UCSD-AML1 (cell line): Measurements from ENCODE around the gene NAA50.
A peak's percentile ranks its signal among the peaks of the same experiment; 100 is the strongest.

ENCODE experiments used
- DNase-seq: peaks from one replicate; lab custom pipeline; 2025; ENCODE audit not compliant: unreplicated experiment; lab: John Stamatoyannopoulos, UW

The NAA50 gene

GRCh38 chr3:113690482-113690881, 55.6 kb downstream of the NAA50 start:
- DNase-seq: no peak

DNA sequence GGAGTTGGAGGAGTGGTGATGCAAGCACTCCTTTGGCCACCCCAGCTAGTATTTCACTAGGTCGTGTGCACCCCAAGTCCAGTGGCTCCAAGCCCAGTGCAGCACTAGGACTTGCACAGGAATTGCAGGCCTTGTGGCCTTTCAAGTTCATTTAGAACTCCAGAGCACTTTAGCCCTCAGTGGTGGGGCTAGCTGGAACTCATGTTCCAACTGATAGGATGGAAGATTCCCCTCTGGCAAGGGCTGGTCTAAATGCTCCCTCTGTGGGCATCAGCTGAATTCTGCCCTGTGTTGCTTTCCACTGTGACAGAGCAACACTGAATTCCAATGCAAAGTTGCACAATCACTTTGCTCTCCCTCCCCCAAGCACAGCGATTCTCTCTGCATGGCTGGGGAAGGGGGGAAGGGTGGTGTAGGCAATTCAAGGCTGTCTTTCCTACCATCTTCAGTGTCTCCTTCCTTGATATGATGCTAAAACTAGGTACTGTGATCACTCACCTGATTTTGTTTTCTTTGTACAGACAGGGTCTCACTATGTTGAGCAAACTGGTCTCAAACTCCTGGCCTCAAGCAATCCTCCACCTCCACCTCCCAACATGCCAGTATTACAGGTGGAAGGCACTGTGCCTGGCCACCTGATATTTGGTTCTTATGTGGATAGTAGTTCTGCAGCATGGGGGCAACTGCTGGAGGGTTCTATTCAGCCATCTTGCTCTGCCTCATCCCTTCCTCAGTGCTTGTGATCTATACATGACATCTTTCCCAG, 59.9 kb downstream of the NAA50 start:
- DNase-seq: no peak

DNA sequence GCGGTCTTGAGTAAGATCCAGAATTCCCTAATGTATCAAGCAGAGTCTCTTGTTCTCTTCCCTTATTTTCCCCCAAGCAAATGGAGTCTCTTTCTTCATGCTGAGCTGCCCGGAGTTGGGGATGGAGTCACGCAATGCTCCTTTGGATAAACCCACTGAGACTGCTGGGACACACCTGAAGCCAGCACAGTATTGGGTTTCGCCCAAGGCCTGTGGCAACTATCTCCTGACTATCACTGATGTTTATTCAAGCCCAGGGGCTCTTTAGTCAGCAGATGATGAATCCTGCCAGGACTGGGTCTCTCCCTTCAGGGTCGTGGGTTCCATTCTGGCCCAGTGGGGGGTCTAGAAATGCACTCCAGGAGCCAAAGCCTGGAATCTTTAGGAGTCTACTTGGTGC, 60.9 kb downstream of the NAA50 start:
- no peak for DNase-seq

- no peak for DNase-seq
These were observed 61.7 kb downstream of the NAA50 start for GRCh38 chr3:113684271-113684819.

DNA sequence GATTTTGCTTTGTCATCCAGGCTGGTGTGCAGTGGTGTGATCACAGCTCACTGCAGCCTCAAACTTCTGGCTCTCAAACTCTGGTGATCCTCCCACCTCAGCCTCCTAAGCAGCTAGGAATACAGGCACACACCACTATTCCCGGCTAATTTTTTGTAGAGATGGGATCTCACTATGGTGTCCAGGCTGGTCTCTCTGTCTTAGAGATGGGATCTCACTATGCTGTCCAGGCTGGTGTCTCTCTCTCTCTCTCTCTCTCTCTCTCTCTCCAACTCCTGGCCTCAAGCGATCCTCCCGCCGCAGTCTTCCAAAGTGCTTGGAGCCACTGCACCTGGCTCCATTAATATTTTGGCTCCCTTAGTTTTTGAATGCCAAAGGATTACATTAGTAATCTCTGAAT, 67.3 kb downstream of the NAA50 start:
- no peak for DNase-seq

DNA sequence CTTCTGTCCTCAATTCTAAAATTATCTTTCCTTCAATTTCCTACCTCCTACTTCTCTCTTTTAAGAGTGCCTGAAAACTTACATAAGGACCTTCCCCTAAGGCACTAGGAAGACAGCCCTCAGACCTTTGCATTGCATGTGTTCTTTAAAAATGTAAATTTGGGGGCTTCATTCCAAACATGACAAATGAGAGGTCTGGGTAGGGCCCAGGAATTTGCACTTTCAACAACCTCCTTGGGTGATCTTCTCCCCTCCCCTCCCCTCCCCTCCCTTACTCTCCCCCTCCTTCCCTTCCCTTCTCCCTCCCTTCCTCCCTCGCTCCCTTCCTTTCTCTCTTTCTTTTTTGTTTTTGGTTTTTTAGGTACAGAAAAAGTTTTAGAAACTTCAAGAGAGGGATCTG, 68.3 kb downstream of the NAA50 start:
- no peak for DNase-seq

- no peak for DNase-seq
These were observed 69.8 kb downstream of the NAA50 start for GRCh38 chr3:113676261-113676660.

GRCh38 chr3:113673593-113673992, 72.5 kb downstream of the NAA50 start:
- no peak for DNase-seq

DNA sequence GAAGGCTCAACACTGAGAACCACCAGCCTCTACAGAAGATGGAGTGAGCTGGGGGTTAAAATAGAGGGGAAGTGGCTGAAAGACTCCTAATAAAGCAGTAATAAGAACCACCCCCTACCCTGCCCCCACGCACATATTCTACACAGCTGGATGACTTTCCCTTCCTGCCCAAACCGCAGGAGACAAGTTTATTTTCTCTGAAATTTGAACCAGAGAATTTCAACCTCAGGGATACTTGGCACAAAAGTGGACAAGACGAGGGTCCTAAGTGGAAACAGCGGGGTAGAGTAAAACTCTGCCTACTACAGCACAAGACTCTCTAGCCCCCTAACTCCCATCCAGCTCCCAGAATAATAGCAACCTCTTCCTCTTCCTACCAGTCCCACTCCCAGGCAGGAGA, 78.0 kb downstream of the NAA50 start:
- DNase-seq: peak; percentile 61
